Measurements from ENCODE around the gene FLAD1. TPM values are rescaled to one million over a fixed set of nuclear protein-coding genes. Genes with fewer than 3 reads are reported as not detected.

The FLAD1 gene
- total RNA-seq, 1 experiment from 2014 or later, result 97.0 TPM

GRCh38 chr1:155000726-155001424 is 17.7 kb downstream of the FLAD1 start:
- H3K4me1 ChIP-seq (ENCODE audit: insufficient read depth, low read length), result peaks cover 5% of the 10 kb centered on the region; the same call in 1 of the 2 replicates
- no peaks in the 10 kb centered on the region for H3K9me3 ChIP-seq (ENCODE audit: control insufficient read depth, low read depth, low read length)
- Mint-ChIP-seq H3K4me1 (peaks cover 27 to 40% of the 10 kb centered on the region in 2 experiments), H3K9me3 (peaks cover 0 to 2% of the 10 kb centered on the region in 2 experiments; a peak in 2 of 5 replicates), H3K4me3 (peak overlapping the region; percentile 93 to 97), H3K36me3 (ENCODE audit: insufficient read depth in 1 of 3, low read depth in 3 of 3) (no peaks in the 10 kb centered on the region; a peak in 1 of 7 replicates), H3K27me3 (ENCODE audit: low read depth) (peaks cover 3% of the 10 kb centered on the region), H3K27ac (peak overlapping the region; percentile 28 to 84 (median 70); a peak in 3 of 7 replicates)
- H3K79me1 ChIP-seq (ENCODE audit: insufficient read depth, low read depth, low read length, poor library complexity, severe bottlenecking), result no peaks in the 10 kb centered on the region
- H4K91ac ChIP-seq (ENCODE audit: insufficient read length, low read depth, low read length), result no peak overlapping the region
- H2BK120ac ChIP-seq (ENCODE audit: low read depth, low read length, poor library complexity, severe bottlenecking), result no peak overlapping the region
- no peak overlapping the region for H4K8ac ChIP-seq (replicated peaks; ENCODE audit: insufficient read length, low read depth, low read length)
- no peak overlapping the region for H4K5ac ChIP-seq (ENCODE audit: insufficient read length, low read depth, low read length)
- peak overlapping the region; percentile 65 for H3K18ac ChIP-seq (ENCODE audit: insufficient read length, low read depth, low read length)
- no peak overlapping the region for H3K56ac ChIP-seq (ENCODE audit: insufficient read length, low read depth, low read length)
- WGBS (ENCODE audit: extremely low coverage, insufficient read length, low lambda C conversion rate), result no CpG with 5 or more reads among the region's 43 CpGs
- H2BK20ac ChIP-seq (ENCODE audit: low read depth, low read length, poor library complexity, severe bottlenecking), result no peak overlapping the region
- peak overlapping the region; percentile 90 for H3K4me2 ChIP-seq (ENCODE audit: insufficient read depth, insufficient read length, low read length)
- no peak for TF ChIP-seq CTCF (conservative IDR thresholded peaks at IDR 0.05)
- no peak overlapping the region for H2AK5ac ChIP-seq (ENCODE audit: insufficient read length, low read length)
- no peak overlapping the region for H3K27ac ChIP-seq (ENCODE audit: insufficient read length, low read depth, low read length)
- H3K79me2 ChIP-seq (ENCODE audit: insufficient read depth, low read length), result no peaks in the 10 kb centered on the region; the same call in 1 of the 2 replicates
- H3K4ac ChIP-seq (ENCODE audit: low read depth, low read length), result no peak overlapping the region
- H4K20me1 ChIP-seq (ENCODE audit: control insufficient read depth, insufficient read depth, insufficient read length), result no peaks in the 10 kb centered on the region
- no peak overlapping the region for H3K9ac ChIP-seq (ENCODE audit: extremely low read depth, insufficient read length, low read length)
- no peak overlapping the region for H3K14ac ChIP-seq (ENCODE audit: insufficient read depth, low read length)
- peaks cover 26% of the 10 kb centered on the region for H3K23me2 ChIP-seq (ENCODE audit: insufficient read length, low read depth, low read length, poor library complexity, severe bottlenecking)
- no peak overlapping the region for H2BK15ac ChIP-seq (ENCODE audit: low read depth, low read length)
- no peak overlapping the region for H2AFZ ChIP-seq (ENCODE audit: low read length)
- H2BK5ac ChIP-seq (ENCODE audit: insufficient read length, low read length), result no peak overlapping the region
- H3K23ac ChIP-seq (ENCODE audit: insufficient read length, low read depth, low read length), result no peak overlapping the region
- DNase-seq, result peak; percentile 95
- H3K27me3 ChIP-seq (ENCODE audit: insufficient read depth, low read length), result no peaks in the 10 kb centered on the region
- H2BK12ac ChIP-seq (ENCODE audit: insufficient read length, low read depth, low read length), result no peak overlapping the region
- no peak overlapping the region for H3T11ph ChIP-seq (ENCODE audit: low read length)

All from H9 (cell line).